GM19240 (cell line): ENCODE measurements around the gene CRY2.

ENCODE experiments used
- DNase-seq: peaks from one replicate; pipeline ENCODE4 v3.0.0; 2011; ENCODE audit warnings: low spot score; ENCODE audit not compliant: insufficient read length

CRY2 gene

GRCh38 chr11:45847911-45848316 is 639 bp downstream of the CRY2 start:
- no peak for DNase-seq

DNA sequence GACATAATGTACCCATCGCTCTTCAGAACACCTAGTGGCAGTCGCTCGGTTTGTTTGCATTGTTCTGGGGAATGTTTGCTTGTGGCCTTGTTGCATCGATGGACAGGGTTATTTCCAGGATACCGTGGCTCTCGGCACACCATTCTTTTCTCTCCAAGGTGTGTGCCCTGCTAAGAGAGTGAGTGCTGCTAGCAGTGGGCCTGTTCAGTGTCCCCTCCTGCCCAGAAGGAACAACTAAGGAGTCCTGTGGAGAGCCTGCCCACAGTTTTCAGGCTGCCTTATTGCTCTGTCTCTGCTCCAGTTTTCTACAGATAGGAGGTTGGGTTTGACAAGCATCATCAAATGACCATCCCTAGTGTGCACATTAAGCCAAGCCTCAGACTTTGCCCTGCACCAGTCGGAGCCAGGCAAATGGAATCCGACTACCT is 1.4 kb downstream of the CRY2 start:
- no peak for DNase-seq

DNA sequence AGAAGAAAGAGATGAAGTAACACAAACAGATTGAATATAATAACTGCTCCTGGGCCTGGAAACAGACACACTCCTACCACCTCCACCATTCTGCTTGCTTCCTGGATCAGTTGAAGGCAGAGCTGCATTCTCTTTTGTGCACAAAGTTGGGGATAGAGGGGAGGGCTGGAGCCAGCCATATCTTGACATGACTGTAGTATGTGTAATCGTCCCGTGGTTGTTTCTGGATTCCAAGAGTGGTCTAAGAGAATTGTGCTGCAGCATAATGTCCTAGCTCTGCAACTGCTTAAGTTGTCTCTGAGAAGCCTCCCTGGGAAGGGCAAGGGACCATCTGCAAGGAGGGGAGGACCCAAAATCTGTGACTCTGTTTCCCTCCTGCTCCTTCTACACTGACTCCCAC is 3.2 kb downstream of the CRY2 start:
- DNase-seq = no peak

DNA sequence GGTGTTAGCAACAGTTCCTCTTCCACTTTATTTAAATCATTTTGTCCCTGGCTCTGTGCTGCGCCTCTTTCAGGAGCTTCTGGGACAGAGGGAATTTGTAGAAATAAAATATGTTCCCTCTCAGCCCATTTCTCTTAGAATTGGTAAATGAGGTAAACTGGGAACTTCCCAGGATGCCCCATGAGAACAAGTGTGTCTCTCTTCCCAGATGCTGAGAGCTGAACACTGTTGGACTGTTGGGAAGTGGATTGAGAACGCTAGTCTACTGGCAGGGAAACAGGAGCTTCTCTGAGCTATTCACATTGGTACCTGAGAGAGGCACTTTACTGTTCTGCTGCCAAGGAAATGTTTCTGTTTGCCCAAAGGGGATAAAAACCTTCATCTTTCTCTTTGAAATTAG is 4.0 kb downstream of the CRY2 start:
- DNase-seq = no peak

- no peak for DNase-seq
Measured at GRCh38 chr11:45852018-45852711, 4.9 kb downstream of the CRY2 start.

DNA sequence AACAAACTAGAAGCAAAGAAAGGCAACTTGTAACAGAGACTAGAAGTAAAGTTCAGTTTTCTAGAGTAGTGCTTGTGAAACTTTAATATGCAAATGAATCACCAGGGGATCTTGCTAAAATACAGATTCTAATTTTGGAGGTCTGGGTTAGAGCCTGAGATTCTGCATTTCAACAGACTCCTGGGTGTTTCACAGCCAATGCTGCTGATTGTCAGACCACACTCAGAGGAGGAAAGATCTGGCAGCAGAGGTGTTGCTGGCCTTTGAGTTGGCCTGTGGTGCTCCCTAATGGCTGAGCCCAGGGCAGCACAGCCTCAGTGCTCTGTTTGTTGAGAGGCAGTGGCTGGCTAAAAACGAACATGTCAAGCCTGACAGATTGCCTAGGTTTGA is 5.4 kb downstream of the CRY2 start:
- peak; percentile 48 for DNase-seq

- DNase-seq = no peak
Measured at GRCh38 chr11:45853332-45854219, 6.3 kb downstream of the CRY2 start.

GRCh38 chr11:45855308-45855707 is 8.0 kb downstream of the CRY2 start:
- DNase-seq = no peak

DNA sequence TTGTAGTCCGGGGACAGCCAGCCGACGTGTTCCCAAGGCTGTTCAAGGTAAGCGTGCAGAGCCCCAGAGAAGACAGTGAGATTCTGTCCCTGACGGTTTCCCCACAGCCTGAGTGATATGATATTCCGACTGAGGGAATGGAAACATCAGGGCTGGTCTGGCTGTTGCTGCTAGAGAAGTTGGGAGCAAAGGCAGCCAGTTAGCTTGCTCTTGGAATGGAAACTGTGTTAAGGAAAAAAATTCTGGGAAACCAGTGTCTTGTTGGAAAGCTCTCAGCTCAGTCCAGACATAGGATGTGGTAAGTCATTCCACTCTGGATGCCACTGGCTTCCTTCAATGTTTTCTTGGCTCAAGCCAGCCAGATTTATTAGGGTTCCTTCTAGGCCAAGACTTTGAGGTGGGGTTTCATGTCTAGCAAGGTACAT is 8.8 kb downstream of the CRY2 start:
- no peak for DNase-seq

DNA sequence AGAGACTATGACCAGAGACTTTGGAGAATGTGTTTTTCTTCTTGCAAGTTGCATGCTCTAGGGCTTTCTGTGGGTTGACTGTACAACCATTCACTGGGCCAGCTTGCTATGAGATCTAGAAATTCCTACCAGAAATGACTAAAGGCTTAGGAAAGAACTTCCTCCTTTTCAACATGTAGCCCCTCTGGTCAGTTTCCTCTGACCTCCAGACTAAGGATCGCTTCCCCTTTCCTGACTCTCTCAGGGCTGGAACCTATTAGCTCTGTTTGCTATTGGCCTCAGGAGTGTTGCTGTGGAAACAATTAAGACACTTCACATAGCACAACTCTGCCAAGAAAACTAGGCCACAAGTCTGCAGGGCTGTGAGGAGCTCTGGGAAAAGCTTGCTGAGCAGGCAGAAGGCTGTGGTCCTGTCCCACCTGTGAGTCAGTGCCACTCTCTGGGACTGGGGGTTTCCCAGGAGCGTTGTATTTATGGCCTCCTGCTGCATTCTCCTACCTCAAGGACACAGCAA is 10.7 kb downstream of the CRY2 start:
- no peak for DNase-seq

GRCh38 chr11:45858751-45859398 is 11.6 kb downstream of the CRY2 start:
- DNase-seq = no peak

- DNase-seq = no peak
Measured at GRCh38 chr11:45859661-45860140, 12.4 kb downstream of the CRY2 start.

DNA sequence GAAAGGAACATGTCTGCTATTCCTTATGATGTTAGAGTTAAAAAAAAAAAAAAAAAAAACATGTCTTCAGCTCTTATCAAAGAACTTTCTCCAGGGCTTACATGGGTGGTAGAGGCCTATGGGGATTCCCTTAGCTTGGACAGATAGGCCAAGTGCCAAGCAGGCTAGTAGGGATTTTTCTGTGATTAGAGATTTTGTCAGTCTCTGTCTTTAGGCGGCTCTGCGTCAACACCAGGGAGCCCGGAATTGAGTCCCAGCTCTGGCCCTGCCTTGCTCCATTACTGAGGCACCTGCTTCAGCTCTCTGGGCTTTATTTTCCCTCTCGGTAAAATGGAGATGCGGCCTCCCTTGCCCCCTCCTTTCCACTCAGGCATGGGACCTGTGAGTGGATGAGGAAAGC is 13.1 kb downstream of the CRY2 start:
- no peak for DNase-seq

- DNase-seq = no peak
Measured at GRCh38 chr11:45860764-45861510, 13.7 kb downstream of the CRY2 start.

GRCh38 chr11:45864041-45864440 is 16.8 kb downstream of the CRY2 start:
- no peak for DNase-seq

- no peak for DNase-seq
Measured at GRCh38 chr11:45869551-45869950, 22.3 kb downstream of the CRY2 start.

GRCh38 chr11:45870706-45871105 is 23.4 kb downstream of the CRY2 start:
- no peak for DNase-seq

GRCh38 chr11:45871638-45872037 is 24.4 kb downstream of the CRY2 start:
- no peak for DNase-seq

DNA sequence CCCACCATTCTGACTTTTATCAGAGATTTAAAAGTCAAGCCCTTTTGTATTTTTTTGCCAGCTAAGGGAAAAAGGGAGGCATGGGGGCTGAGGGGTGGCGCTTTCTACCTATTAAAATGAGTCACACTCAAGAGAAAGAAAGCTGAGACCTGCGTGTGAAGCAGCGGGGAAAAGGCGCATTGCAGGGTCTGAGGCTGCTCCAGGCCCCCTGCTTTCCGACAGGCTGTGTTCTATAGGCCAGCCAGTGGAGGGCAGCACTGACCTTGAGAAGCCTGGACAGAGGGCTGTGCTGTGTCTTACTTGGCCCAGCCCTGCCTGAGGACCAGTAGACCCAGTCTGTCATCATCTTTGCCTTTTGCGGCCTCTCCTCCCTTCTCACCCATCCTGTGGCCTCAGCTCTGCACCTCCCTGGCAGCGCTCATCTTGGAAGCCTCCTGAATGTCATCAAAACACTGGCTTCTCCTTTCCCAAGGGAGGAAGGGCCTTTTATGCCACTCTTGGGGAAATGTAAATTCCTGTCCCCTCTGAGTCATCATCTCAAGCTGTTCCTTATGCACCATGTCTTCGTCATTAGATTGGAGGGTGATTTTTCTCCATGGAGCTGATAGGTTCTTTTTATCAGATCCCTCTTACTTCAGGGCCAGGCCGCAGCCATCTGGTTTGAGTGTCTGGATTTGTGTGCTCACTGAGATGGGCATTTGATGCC is 25.5 kb downstream of the CRY2 start:
- DNase-seq = no peak

GRCh38 chr11:45876401-45876800 is 29.1 kb downstream of the CRY2 start:
- no peak for DNase-seq

DNA sequence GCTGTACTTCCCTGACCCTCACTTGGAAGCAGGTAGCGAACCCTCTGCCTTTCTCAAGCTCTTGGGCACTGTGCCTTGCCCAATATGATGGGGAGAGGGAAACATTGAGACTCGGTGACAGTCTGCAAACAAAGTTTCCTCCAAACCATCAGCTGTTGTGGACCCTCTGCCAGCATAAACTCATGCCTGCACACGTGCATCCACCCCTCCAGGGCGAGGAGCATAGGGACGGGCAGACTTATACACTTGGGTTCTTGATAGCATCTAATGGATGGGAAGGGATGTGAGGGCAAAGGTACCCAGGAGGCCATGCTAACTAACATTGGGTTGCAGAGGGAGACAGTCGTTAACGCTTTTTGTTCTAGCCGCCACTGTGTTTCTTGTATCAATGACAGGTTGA is 29.9 kb downstream of the CRY2 start:
- DNase-seq = no peak
